ENCODE results near the gene FKBP1B. TPM values are rescaled to one million over a fixed set of nuclear protein-coding genes. Genes with fewer than 3 reads are reported as not detected.

Gene FKBP1B
- total and polyA plus RNA-seq, 2 donors (not counting 1 experiment from before 2014, with no cell fraction given) = 11.9 to 12.1 TPM

DNA sequence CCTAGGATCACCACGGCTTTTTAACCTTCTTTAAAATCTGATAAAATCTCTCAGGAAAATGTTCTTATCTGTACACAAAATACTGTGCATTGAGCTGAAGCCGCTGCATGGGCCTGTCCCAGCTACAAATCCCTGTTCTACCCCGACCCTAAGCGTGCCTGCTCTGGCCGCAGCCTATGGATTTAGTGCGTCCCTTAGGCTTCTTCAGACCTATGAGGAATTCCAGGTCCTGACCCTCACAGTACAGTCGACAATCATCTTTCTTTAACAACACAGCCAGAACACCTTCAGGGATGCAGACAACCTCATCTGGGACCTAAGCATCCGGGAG is 1.9 kb upstream of the FKBP1B start:
- Histone ChIP-seq H3K79me2 (ENCODE audit: control insufficient read depth, insufficient read depth, low read length) (peaks cover 10% of the 10 kb centered on the region), H3K9ac (ENCODE audit: insufficient read depth, low read length) (no peak overlapping the region), H3K4me1 (ENCODE audit: control insufficient read depth, extremely low read depth, insufficient read depth, low read length) (peaks cover 2% of the 10 kb centered on the region), H3K27ac (ENCODE audit: insufficient read depth, low read length) (no peak overlapping the region), H3K4me3 (replicated peaks in 1 of 4; ENCODE audit: control extremely low read depth in 1 of 4, insufficient read depth in 1 of 4, low read depth in 3 of 4, low read length in 4 of 4) (peak overlapping the region in 2 of 4 experiments; percentile 28 to 97), H4K20me1 (ENCODE audit: control insufficient read depth, extremely low read depth, insufficient read depth, low read length) (no peaks in the 10 kb centered on the region), H3K36me3 (ENCODE audit: control insufficient read depth, insufficient read depth, low read length) (no peaks in the 10 kb centered on the region), H3K4me2 (ENCODE audit: extremely low read depth, insufficient read depth, low read length) (peak overlapping the region; percentile 48), H3K27me3 (ENCODE audit: control insufficient read depth, insufficient read depth, low read length) (no peaks in the 10 kb centered on the region), H2AFZ (ENCODE audit: low read length) (peak overlapping the region; percentile 73), H3K9me3 (ENCODE audit: control insufficient read depth, insufficient read depth, low read depth, low read length) (no peaks in the 10 kb centered on the region)
- DNase-seq (ENCODE audit: low read depth in 2 of 2) = no peak
- TF ChIP-seq, protein P1, sequence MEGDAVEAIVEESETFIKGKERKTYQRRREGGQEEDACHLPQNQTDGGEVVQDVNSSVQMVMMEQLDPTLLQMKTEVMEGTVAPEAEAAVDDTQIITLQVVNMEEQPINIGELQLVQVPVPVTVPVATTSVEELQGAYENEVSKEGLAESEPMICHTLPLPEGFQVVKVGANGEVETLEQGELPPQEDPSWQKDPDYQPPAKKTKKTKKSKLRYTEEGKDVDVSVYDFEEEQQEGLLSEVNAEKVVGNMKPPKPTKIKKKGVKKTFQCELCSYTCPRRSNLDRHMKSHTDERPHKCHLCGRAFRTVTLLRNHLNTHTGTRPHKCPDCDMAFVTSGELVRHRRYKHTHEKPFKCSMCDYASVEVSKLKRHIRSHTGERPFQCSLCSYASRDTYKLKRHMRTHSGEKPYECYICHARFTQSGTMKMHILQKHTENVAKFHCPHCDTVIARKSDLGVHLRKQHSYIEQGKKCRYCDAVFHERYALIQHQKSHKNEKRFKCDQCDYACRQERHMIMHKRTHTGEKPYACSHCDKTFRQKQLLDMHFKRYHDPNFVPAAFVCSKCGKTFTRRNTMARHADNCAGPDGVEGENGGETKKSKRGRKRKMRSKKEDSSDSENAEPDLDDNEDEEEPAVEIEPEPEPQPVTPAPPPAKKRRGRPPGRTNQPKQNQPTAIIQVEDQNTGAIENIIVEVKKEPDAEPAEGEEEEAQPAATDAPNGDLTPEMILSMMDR (conservative IDR thresholded peaks at IDR 0.05 in 1 of 2, IDR thresholded peaks at IDR 0.05 in 1 of 2; ENCODE audit: low read depth in 1 of 2, low read length in 2 of 2) = no peak
- no peak for TF ChIP-seq EZH2 (IDR thresholded peaks at IDR 0.05; ENCODE audit: low read length, missing control alignments)

DNA sequence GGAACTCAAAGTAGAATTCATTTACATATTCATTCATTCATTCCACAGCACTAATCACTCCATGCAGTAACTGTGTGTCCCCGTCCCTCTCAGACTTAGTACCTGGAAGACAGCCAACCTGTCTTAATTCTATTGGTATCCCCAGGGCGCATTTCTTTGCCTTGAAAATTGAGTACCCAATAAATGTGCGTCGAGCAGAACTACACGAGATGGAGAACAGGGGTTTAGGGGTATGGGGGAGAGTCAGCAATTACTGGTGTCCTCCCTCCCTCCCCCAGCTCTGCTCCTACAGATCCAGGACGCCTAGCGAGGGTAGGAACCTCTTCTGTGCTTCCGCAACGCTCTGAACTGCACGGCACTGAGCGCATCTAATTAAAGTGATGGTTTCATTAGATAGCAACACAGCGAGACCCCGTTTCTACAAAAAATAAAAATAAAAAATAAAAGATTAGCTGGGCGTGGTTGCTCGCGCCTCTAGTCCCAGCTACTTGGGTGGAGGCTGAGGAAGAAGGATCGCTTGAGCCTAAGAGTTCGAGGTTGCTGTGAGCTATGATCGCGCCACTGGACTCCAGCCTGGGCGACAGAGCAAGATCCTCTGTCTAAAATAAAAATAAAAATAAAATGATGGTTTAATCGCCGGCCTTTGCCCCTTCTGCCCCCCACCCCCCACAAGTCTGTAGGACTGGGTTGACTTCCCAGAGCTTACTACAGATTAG is 614 bp upstream of the FKBP1B start:
- Histone ChIP-seq H3K27me3 (ENCODE audit: control insufficient read depth, insufficient read depth, low read length) (no peaks in the 10 kb centered on the region), H3K4me2 (ENCODE audit: extremely low read depth, insufficient read depth, low read length) (peak overlapping the region; percentile 53), H3K4me3 (replicated peaks in 1 of 4; ENCODE audit: control extremely low read depth in 1 of 4, insufficient read depth in 1 of 4, low read depth in 3 of 4, low read length in 4 of 4) (peak overlapping the region; percentile 47 to 73 (median 63)), H3K27ac (ENCODE audit: insufficient read depth, low read length) (no peak overlapping the region), H3K4me1 (ENCODE audit: control insufficient read depth, extremely low read depth, insufficient read depth, low read length) (peaks cover 2% of the 10 kb centered on the region), H2AFZ (ENCODE audit: low read length) (peak overlapping the region; percentile 66), H3K79me2 (ENCODE audit: control insufficient read depth, insufficient read depth, low read length) (peaks cover 10% of the 10 kb centered on the region), H3K9me3 (ENCODE audit: control insufficient read depth, insufficient read depth, low read depth, low read length) (no peaks in the 10 kb centered on the region), H3K9ac (ENCODE audit: insufficient read depth, low read length) (no peak overlapping the region), H3K36me3 (ENCODE audit: control insufficient read depth, insufficient read depth, low read length) (no peaks in the 10 kb centered on the region), H4K20me1 (ENCODE audit: control insufficient read depth, extremely low read depth, insufficient read depth, low read length) (no peaks in the 10 kb centered on the region)
- TF ChIP-seq, protein P1 (conservative IDR thresholded peaks at IDR 0.05 in 1 of 2, IDR thresholded peaks at IDR 0.05 in 1 of 2; ENCODE audit: low read depth in 1 of 2, low read length in 2 of 2) = no peak
- no peak for TF ChIP-seq EZH2 (IDR thresholded peaks at IDR 0.05; ENCODE audit: low read length, missing control alignments)
- DNase-seq (ENCODE audit: low read depth in 2 of 2) = no peak

DNA sequence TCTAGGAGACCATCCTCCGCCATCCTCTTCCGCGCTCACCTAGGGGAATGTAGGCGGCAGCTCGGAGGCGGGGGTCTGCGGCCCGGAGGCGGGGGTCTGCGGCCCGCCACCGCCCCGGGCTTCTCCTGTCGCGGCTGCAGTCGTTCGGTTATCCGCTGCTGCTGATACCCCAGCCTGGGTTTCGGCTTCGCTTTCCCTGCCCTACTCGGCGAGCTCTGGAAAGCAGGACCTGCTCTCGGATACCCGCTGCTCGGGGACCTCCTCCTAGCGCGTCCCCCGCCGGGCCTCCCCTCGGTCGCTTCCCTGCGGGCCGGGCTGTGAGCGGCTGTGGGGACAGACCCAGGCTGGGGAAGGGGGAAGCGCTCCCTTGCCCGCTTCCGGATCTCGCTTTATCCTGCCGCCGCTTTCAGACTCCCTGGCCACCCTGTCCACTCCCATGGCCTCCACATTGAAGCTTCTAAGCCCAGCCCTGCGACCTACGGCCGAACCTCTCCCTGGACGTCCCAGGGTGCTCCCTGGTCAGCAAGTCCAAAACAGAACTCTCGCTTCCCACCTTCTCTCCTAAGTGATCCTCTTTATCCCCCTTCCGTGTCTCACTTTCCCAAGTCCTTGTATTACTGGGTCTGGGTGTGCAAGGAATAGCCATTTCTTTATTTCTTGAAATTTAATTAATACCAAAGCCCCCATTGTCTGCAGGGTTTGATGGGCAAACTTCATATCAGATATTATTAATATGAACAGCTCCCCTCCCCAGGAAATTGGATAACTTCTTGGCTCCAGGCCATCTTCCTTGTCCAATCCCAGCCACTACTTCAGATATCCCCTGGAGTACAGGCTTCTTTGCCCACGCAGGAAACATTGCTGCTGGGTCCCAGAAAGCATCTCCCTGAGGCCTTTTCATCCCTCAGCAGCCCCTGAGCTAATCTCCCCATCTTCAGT is 769 bp downstream of the FKBP1B start:
- Histone ChIP-seq H3K4me3 (replicated peaks in 1 of 4; ENCODE audit: control extremely low read depth in 1 of 4, insufficient read depth in 1 of 4, low read depth in 3 of 4, low read length in 4 of 4) (peak overlapping the region; percentile 47 to 71 (median 54)), H3K79me2 (ENCODE audit: control insufficient read depth, insufficient read depth, low read length) (peaks cover 8% of the 10 kb centered on the region), H4K20me1 (ENCODE audit: control insufficient read depth, extremely low read depth, insufficient read depth, low read length) (no peaks in the 10 kb centered on the region), H3K9me3 (ENCODE audit: control insufficient read depth, insufficient read depth, low read depth, low read length) (no peaks in the 10 kb centered on the region), H3K36me3 (ENCODE audit: control insufficient read depth, insufficient read depth, low read length) (no peaks in the 10 kb centered on the region), H3K9ac (ENCODE audit: insufficient read depth, low read length) (peak overlapping the region; percentile 46), H3K4me1 (ENCODE audit: control insufficient read depth, extremely low read depth, insufficient read depth, low read length) (peaks cover 2% of the 10 kb centered on the region), H2AFZ (ENCODE audit: low read length) (peak overlapping the region; percentile 76), H3K27ac (ENCODE audit: insufficient read depth, low read length) (no peak overlapping the region), H3K27me3 (ENCODE audit: control insufficient read depth, insufficient read depth, low read length) (no peaks in the 10 kb centered on the region), H3K4me2 (ENCODE audit: extremely low read depth, insufficient read depth, low read length) (peak overlapping the region; percentile 96)
- no peak for TF ChIP-seq EZH2 (IDR thresholded peaks at IDR 0.05; ENCODE audit: low read length, missing control alignments)
- TF ChIP-seq, protein P1 (conservative IDR thresholded peaks at IDR 0.05 in 1 of 2, IDR thresholded peaks at IDR 0.05 in 1 of 2; ENCODE audit: low read depth in 1 of 2, low read length in 2 of 2) = no peak
- peak; percentile 16 to 19 for DNase-seq (ENCODE audit: low read depth in 2 of 2)

All from fibroblast of lung (primary cell).